Ishikawa (cell line): ENCODE measurements around the gene STAB1.

Source experiments
- CREB1 ChIP-seq: IDR thresholded peaks from 2 replicates; pipeline ENCODE4 v1.6.1; 2012; ENCODE audit warnings: low read depth
- YY1 ChIP-seq: IDR thresholded peaks from 2 replicates; pipeline ENCODE4 v1.6.1; 2012; ENCODE audit warnings: low read depth

- no peak for TF ChIP-seq CREB1
- no peak for TF ChIP-seq YY1
Observed at GRCh38 chr3:52534281-52535183, 39.4 kb downstream of the STAB1 start.
